G401 (cell line): Measurements from ENCODE around the gene DOCK11. TPM values are rescaled to one million over a fixed set of nuclear protein-coding genes. Genes with fewer than 3 reads are reported as not detected.

ENCODE experiments used
- DNase-seq: peaks from one replicate; pipeline ENCODE4 v3.0.0-alpha.2; 2015; ENCODE audit warnings: low spot score
- in situ Hi-C: cut with HindIII; loops from 2 replicates; pipeline ENCODE4 v1.10.0; 2016; ENCODE audit warnings: low sequenced_read_pairs, mixed read lengths
- total RNA-seq: library from RNA; depleted of rRNA; stranded (reverse); fragments of >200 nt; shearing (Covaris generic); gene quantifications from 2 replicates; pipeline ENCODE4 v1.2.3, GENCODE V29; 2014

Gene DOCK11
- total RNA-seq, 1 experiment from 2014 or later: 0.88 TPM

- in situ Hi-C loops: no loop called here
- DNase-seq: no peak
Observed at GRCh38 chrX:118596390-118596789, 100.8 kb downstream of the DOCK11 start.

GRCh38 chrX:118603981-118604380, 108.4 kb downstream of the DOCK11 start:
- DNase-seq: peak; percentile 54
- in situ Hi-C loops: no loop called here

GRCh38 chrX:118612290-118612689, 116.7 kb downstream of the DOCK11 start:
- in situ Hi-C loops: no loop called here
- DNase-seq: no peak

- in situ Hi-C loops: no loop called here
Observed at GRCh38 chrX:118614150-118614549, 118.5 kb downstream of the DOCK11 start.

GRCh38 chrX:118615141-118615540, 119.5 kb downstream of the DOCK11 start:
- DNase-seq: no peak
- in situ Hi-C loops: no loop called here

More at GRCh38 chrX:118614150-118614549, 118.5 kb downstream of the DOCK11 start:
- DNase-seq: no peak

- DNase-seq: no peak
- in situ Hi-C loops: no loop called here
Observed at GRCh38 chrX:118621081-118621759, 125.6 kb downstream of the DOCK11 start.

- no peak for DNase-seq
- in situ Hi-C loops: no loop called here
Observed at GRCh38 chrX:118623062-118623461, 127.4 kb downstream of the DOCK11 start.

- DNase-seq: no peak
- in situ Hi-C loops: no loop called here
Observed at GRCh38 chrX:118626346-118626745, 130.7 kb downstream of the DOCK11 start.

GRCh38 chrX:118627084-118627758, 131.6 kb downstream of the DOCK11 start:
- in situ Hi-C loops: no loop called here
- DNase-seq: peak; percentile 19

- no peak for DNase-seq
- in situ Hi-C loops: no loop called here
Observed at GRCh38 chrX:118630848-118631247, 135.2 kb downstream of the DOCK11 start.

GRCh38 chrX:118631586-118631985, 136.0 kb downstream of the DOCK11 start:
- in situ Hi-C loops: no loop called here
- no peak for DNase-seq

GRCh38 chrX:118632862-118633261, 137.2 kb downstream of the DOCK11 start:
- in situ Hi-C loops: no loop called here

GRCh38 chrX:118633530-118633929, 137.9 kb downstream of the DOCK11 start:
- in situ Hi-C loops: no loop called here
- no peak for DNase-seq

More at GRCh38 chrX:118632862-118633261, 137.2 kb downstream of the DOCK11 start:
- no peak for DNase-seq

- no peak for DNase-seq
- in situ Hi-C loops: no loop called here
Observed at GRCh38 chrX:118634336-118634735, 138.7 kb downstream of the DOCK11 start.

- in situ Hi-C loops: no loop called here
Observed at GRCh38 chrX:118637997-118638396, 142.4 kb downstream of the DOCK11 start.

GRCh38 chrX:118644378-118644777, 148.8 kb downstream of the DOCK11 start:
- in situ Hi-C loops: no loop called here
- peak; percentile 3 for DNase-seq

More at GRCh38 chrX:118637997-118638396, 142.4 kb downstream of the DOCK11 start:
- DNase-seq: no peak

GRCh38 chrX:118652717-118653116, 157.1 kb downstream of the DOCK11 start:
- in situ Hi-C loops: no loop called here
- no peak for DNase-seq

- in situ Hi-C loops: no loop called here
- DNase-seq: no peak
Observed at GRCh38 chrX:118654331-118654730, 158.7 kb downstream of the DOCK11 start.

- in situ Hi-C loops: no loop called here
- no peak for DNase-seq
Observed at GRCh38 chrX:118655561-118656246, 160.1 kb downstream of the DOCK11 start.

GRCh38 chrX:118657413-118657812, 161.8 kb downstream of the DOCK11 start:
- in situ Hi-C loops: no loop called here
- no peak for DNase-seq
